K562 (cell line): ENCODE measurements around the gene FRMPD1. TPM values are rescaled to one million over a fixed set of nuclear protein-coding genes. Genes with fewer than 3 reads are reported as not detected.

ENCODE experiments used
- BCL6 ChIP-seq: fragments of 250-450 bp; sonication (Bioruptor Pico); IDR thresholded peaks from 2 replicates; pipeline ENCODE4 v1.4.0; 2020
- CBFB ChIP-seq: sonication (generic); formaldehyde crosslinking; IDR thresholded peaks from 2 replicates; pipeline ENCODE4 v1.4.0; 2020; ENCODE audit warnings: mild to moderate bottlenecking, missing genetic modification reagents
- CBX3 ChIP-seq, 2 experiments: IDR thresholded peaks; 1 replicate in 1 of 2; 2 replicates in 1 of 2; pipeline ENCODE4 v1.6.1; 2012; ENCODE audit warnings: inconsistent platforms in 2 of 2, low read length in 2 of 2, borderline replicate concordance in 1 of 2, control low read depth in 1 of 2
- CREM ChIP-seq: IDR thresholded peaks from 2 replicates; pipeline ENCODE4 v1.6.1; 2014; ENCODE audit warnings: antibody characterized with exemption, low read depth
- ETV1 ChIP-seq: fragments of 450-650 bp; conservative IDR thresholded peaks from 2 replicates; pipeline ENCODE4 v1.6.1; 2016; ENCODE audit warnings: missing genetic modification characterization, control low read depth, low read depth, missing compliant biosample characterization
- HSF4 ChIP-seq: fragments of 250-450 bp; sonication (Bioruptor Pico); IDR thresholded peaks from 2 replicates; pipeline ENCODE4 v2.1.2; 2022; ENCODE audit warnings: mild to moderate bottlenecking, moderate library complexity, borderline replicate concordance
- NR1H2 ChIP-seq: sonication (generic); formaldehyde crosslinking; IDR thresholded peaks from 2 replicates; pipeline ENCODE4 v1.4.0; 2020; ENCODE audit warnings: mild to moderate bottlenecking, missing genetic modification reagents
- SP1 ChIP-seq: sonication (generic); formaldehyde crosslinking; IDR thresholded peaks from 2 replicates; pipeline ENCODE4 v1.8.1; 2022; ENCODE audit warnings: mild to moderate bottlenecking, missing genetic modification reagents
- TEAD4 ChIP-seq, 2 experiments: sonication (generic) in 1 of 2; formaldehyde crosslinking in 1 of 2; IDR thresholded peaks; 2 replicates each; pipeline versions ENCODE4 v1.6.1 to v1.8.0; 2012 to 2022; ENCODE audit warnings: borderline replicate concordance in 1 of 2, inconsistent platforms in 1 of 2, low read length in 1 of 2, mild to moderate bottlenecking in 1 of 2, missing genetic modification reagents in 1 of 2
- TRIM25 ChIP-seq: fragments of 450-650 bp; IDR thresholded peaks from 2 replicates; pipeline ENCODE4 v1.7.0; 2016; ENCODE audit warnings: borderline replicate concordance
- ZBTB40 ChIP-seq, 2 experiments: fragments of 450-650 bp in 1 of 2; sonication (generic) in 1 of 2; formaldehyde crosslinking in 1 of 2; IDR thresholded peaks; 2 replicates each; pipeline versions ENCODE4 v1.7.1 to v1.9.0; 2016 to 2022; ENCODE audit warnings: inconsistent platforms in 1 of 2, mild to moderate bottlenecking in 1 of 2, missing genetic modification reagents in 1 of 2
- ZNF282 ChIP-seq: sonication (generic); formaldehyde crosslinking; IDR thresholded peaks from 2 replicates; pipeline ENCODE4 v1.8.1; 2023; ENCODE audit warnings: missing genetic modification reagents
- ZNF586 ChIP-seq: fragments of 450-650 bp; formaldehyde crosslinking; conservative IDR thresholded peaks from 2 replicates; pipeline ENCODE4 v1.4.0; 2020; ENCODE audit warnings: mild to moderate bottlenecking, moderate library complexity
- polyA plus RNA-seq, 8 experiments: library from polyadenylated mRNA; depleted of rRNA in 4 of 8; stranded (reverse) in 5 of 8; unstranded in 3 of 8; fragments of >200 nt; fragmentation: Nextera tagmentation in 2 of 8; fragmentation: Illumina TruSeq in 1 of 8; extraction: Ambion mirVana in 2 of 8; extraction: Trizol in 1 of 8; gene quantifications; 2 replicates each; pipeline versions ENCODE4 v1.2.1 to v1.2.3, GENCODE V29; 2011 to 2014; ENCODE audit warnings: inconsistent platforms in 1 of 8, missing spikeins in 1 of 8
- total RNA-seq, 7 experiments: library from RNA; depleted of rRNA in 6 of 7; stranded (reverse); fragments of >200 nt in 6 of 7; fragmentation: Illumina TruSeq in 2 of 7; extraction: Trizol in 2 of 7; gene quantifications; 2 replicates each; pipeline versions ENCODE4 v1.2.1 to v1.2.3, GENCODE V29; 2011 to 2021; ENCODE audit warnings: low replicate concordance in 1 of 7
- TF ChIP-seq, protein P1 (sequence below), 2 experiments: fragments of 200-800 bp in 1 of 2; sonication (Bioruptor generic) in 1 of 2; sonication (generic) in 1 of 2; formaldehyde crosslinking in 1 of 2; IDR thresholded peaks in 1 of 2; conservative IDR thresholded peaks in 1 of 2; 2 replicates each; pipeline versions ENCODE4 v1.5.0 to v1.6.1; 2016 to 2020; ENCODE audit warnings: missing compliant biosample characterization in 1 of 2, missing genetic modification characterization in 1 of 2, missing genetic modification reagents in 1 of 2

FRMPD1 gene
- total and polyA plus RNA-seq, 9 of the 15 experiments (the other 6 are each of a cell fraction or from before 2014, with no cell fraction given) = not detected

- TF ChIP-seq, protein P1, sequence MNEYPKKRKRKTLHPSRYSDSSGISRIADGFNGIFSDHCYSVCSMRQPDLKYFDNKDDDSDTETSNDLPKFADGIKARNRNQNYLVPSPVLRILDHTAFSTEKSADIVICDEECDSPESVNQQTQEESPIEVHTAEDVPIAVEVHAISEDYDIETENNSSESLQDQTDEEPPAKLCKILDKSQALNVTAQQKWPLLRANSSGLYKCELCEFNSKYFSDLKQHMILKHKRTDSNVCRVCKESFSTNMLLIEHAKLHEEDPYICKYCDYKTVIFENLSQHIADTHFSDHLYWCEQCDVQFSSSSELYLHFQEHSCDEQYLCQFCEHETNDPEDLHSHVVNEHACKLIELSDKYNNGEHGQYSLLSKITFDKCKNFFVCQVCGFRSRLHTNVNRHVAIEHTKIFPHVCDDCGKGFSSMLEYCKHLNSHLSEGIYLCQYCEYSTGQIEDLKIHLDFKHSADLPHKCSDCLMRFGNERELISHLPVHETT (CRISPR knock-in tag; conservative IDR thresholded peaks at IDR 0.05 in 1 of 2, IDR thresholded peaks at IDR 0.05 in 1 of 2) = no peak
- TF ChIP-seq TRIM25 (no peak), ZBTB40 (IDR thresholded peaks at IDR 0.05) (peak; percentile 82), ZBTB40 (CRISPR knock-in tag; IDR thresholded peaks at IDR 0.05) (no peak), CREM (peak; percentile 78), CBX3 (IDR thresholded peaks at IDR 0.05; ENCODE audit: borderline replicate concordance in 1 of 2, low read length in 2 of 2) (peak in 1 of 2 experiments; percentile 7; a peak in 1 of 3 replicates), ETV1 (tag) (peak; percentile 69), BCL6 (CRISPR knock-in tag) (no peak), TEAD4 (IDR thresholded peaks at IDR 0.05; ENCODE audit: low read length) (no peak), TEAD4 (CRISPR knock-in tag; IDR thresholded peaks at IDR 0.05; ENCODE audit: borderline replicate concordance) (no peak), ZNF282 (no peak), SP1 (CRISPR knock-in tag) (no peak), HSF4 (no peak), CBFB (CRISPR knock-in tag) (no peak), NR1H2 (CRISPR knock-in tag) (no peak), ZNF586 (CRISPR knock-in tag) (no peak; the same call in 1 of the 2 replicates)
Measured at GRCh38 chr9:37753489-37754190, 102.9 kb downstream of the FRMPD1 start, which contains the start of gene TRMT10B (continued).
